Activated CD4-positive, alpha-beta T cell treated with anti-CD3 and anti-CD28 coated beads for 24 hours (primary cell): ENCODE results near the gene XIAP.
"Not testable (repeated sequence)": the region's sequence is repeated elsewhere in the genome, so short reads cannot be mapped to it uniquely, and the experiment has no call there.

ENCODE experiments used
- DNase-seq, 2 donors: peaks; one replicate each; pipeline ENCODE4 v3.0.0-alpha.2; 2020; ENCODE audit warnings: low read depth in 2 of 2

The XIAP gene

GRCh38 chrX:123859846-123860838 lies at the start of gene XIAP:
TSS of gene XIAP (plus strand) at chrX:123860053. CDS start at chrX:123885663, 25,610 bp downstream.
- peak in 1 of 2 donors; percentile 40 for DNase-seq

GRCh38 chrX:123814343-123814742 lies 45.5 kb upstream of the XIAP start:
- DNase-seq = no peak

- not testable (repeated sequence) for DNase-seq
Observed at GRCh38 chrX:123814934-123815394, 44.9 kb upstream of the XIAP start.

GRCh38 chrX:123817288-123817894 lies 42.5 kb upstream of the XIAP start:
- no peak for DNase-seq

GRCh38 chrX:123818243-123818642 lies 41.6 kb upstream of the XIAP start:
- no peak for DNase-seq

- DNase-seq = no peak
Observed at GRCh38 chrX:123822965-123823364, 36.9 kb upstream of the XIAP start.

GRCh38 chrX:123830309-123830708 lies 29.5 kb upstream of the XIAP start:
- DNase-seq = no peak

GRCh38 chrX:123833387-123833786 lies 26.5 kb upstream of the XIAP start:
- peak; percentile 34 to 50 for DNase-seq

- DNase-seq = no peak
Observed at GRCh38 chrX:123834116-123834515, 25.7 kb upstream of the XIAP start.

GRCh38 chrX:123835661-123836371 lies 24.0 kb upstream of the XIAP start:
- no peak for DNase-seq

GRCh38 chrX:123845129-123845528 lies 14.7 kb upstream of the XIAP start:
- not testable (repeated sequence) for DNase-seq

GRCh38 chrX:123846577-123847038 lies 13.2 kb upstream of the XIAP start:
- DNase-seq = no peak

GRCh38 chrX:123847056-123847455 lies 12.8 kb upstream of the XIAP start:
- DNase-seq = no peak

- no peak for DNase-seq
Observed at GRCh38 chrX:123849096-123849495, 10.8 kb upstream of the XIAP start.

- DNase-seq = not testable (repeated sequence)
Observed at GRCh38 chrX:123849906-123850305, 9.9 kb upstream of the XIAP start.

GRCh38 chrX:123851079-123851478 lies 8.8 kb upstream of the XIAP start:
- DNase-seq = no peak

GRCh38 chrX:123854329-123854728 lies 5.5 kb upstream of the XIAP start:
- DNase-seq = no peak

GRCh38 chrX:123859409-123859845 lies 426 bp upstream of the XIAP start:
- DNase-seq = peak; percentile 36 to 41

- DNase-seq = no peak
Observed at GRCh38 chrX:123860983-123861382, 1.1 kb downstream of the XIAP start.

- DNase-seq = no peak
Observed at GRCh38 chrX:123869488-123869887, 9.6 kb downstream of the XIAP start.

- no peak for DNase-seq
Observed at GRCh38 chrX:123871309-123871708, 11.5 kb downstream of the XIAP start.

- no peak for DNase-seq
Observed at GRCh38 chrX:123873956-123874355, 14.1 kb downstream of the XIAP start.
